Upper lobe of right lung (tissue), 1 donor: Measurements from ENCODE around the gene NPHP4. TPM values are rescaled to one million over a fixed set of nuclear protein-coding genes. Genes with fewer than 3 reads are reported as not detected.

Experiments used
- ATAC-seq: fragments of 200-7000 bp; cut with Tn5 transposase; one replicate; pipeline ENCODE4 v1.9.1; 2020; ENCODE audit warnings: mild to moderate bottlenecking, moderate library complexity
- DNase-seq: peaks from one replicate; pipeline ENCODE4 v3.0.0-alpha.2; 2020
- H3K27ac ChIP-seq: fragments of 200-600 bp; one replicate; pipeline ENCODE4 v1.8.0; 2022
- H3K27me3 ChIP-seq: fragments of 200-600 bp; one replicate; pipeline ENCODE4 v1.8.0; 2022; ENCODE audit warnings: mild to moderate bottlenecking
- H3K36me3 ChIP-seq: fragments of 200-600 bp; one replicate; pipeline ENCODE4 v1.8.0; 2022
- H3K4me1 ChIP-seq: fragments of 200-600 bp; one replicate; pipeline ENCODE4 v1.8.0; 2022
- H3K4me3 ChIP-seq: fragments of 200-600 bp; one replicate; pipeline ENCODE4 v1.8.0; 2022; ENCODE audit warnings: mild to moderate bottlenecking
- H3K9me3 ChIP-seq: fragments of 200-600 bp; one replicate; pipeline ENCODE4 v1.8.0; 2022
- intact Hi-C: fragments of 100-400 bp; cut with DNase I; formaldehyde crosslinking; loops from one replicate; pipeline ENCODE4 v1.11.0; 2022
- total RNA-seq: library from RNA; stranded (reverse); fragmentation: NEBNext Ultra II Directional; extraction: Animal tissue kit (Norgen Biotek cat#: 25700); gene quantifications from one replicate; pipeline ENCODE4 v1.2.1, GENCODE V29; 2021
- TF ChIP-seq, protein P1 (sequence below): fragments of 200-600 bp; IDR thresholded peaks from one replicate; pipeline ENCODE4 v1.8.0; 2022; ENCODE audit warnings: antibody characterized with exemption
- donor health status: DM: no; HTN: yes; CAD: no; lungs with severe emphysema.

The NPHP4 gene
- total RNA-seq, 1 donor from 2014 or later, result 14.6 TPM

DNA sequence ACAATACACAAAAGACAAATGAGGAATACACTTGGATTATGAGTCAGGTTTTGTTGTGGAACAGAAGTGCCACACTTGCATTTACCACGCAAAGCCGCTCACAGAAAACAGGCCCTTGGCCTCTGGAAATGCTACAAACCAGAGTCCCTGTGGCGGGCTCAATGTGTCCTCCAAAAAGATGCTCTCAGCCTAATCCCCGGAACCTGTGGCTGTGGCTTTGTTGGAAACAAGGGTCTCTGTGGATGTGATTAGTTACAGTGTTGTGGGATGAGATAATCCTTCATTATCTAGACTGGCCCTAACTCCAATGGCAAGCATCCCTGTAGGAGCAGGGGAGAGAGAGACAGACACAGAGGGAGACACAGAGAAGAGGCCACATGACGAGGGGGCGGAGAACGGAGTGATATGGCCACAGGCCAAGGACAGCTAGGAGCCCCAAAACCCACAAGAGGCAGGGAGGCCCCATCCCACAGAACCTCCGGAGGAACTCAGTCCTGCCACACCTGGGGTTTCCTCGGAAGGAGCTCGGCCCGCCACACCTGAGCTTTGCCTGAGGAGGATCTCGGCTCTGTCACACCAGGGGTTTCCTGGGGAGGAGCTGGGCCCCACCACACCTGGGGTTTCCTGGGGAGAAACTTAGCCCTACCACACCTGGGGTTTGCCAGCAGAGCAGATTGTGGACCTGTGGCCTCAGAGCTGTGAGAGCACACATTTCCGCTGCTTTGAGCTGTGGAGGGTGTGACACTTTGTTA, 55.4 kb downstream of the NPHP4 start:
- no peak for DNase-seq
- TF ChIP-seq, protein P1, sequence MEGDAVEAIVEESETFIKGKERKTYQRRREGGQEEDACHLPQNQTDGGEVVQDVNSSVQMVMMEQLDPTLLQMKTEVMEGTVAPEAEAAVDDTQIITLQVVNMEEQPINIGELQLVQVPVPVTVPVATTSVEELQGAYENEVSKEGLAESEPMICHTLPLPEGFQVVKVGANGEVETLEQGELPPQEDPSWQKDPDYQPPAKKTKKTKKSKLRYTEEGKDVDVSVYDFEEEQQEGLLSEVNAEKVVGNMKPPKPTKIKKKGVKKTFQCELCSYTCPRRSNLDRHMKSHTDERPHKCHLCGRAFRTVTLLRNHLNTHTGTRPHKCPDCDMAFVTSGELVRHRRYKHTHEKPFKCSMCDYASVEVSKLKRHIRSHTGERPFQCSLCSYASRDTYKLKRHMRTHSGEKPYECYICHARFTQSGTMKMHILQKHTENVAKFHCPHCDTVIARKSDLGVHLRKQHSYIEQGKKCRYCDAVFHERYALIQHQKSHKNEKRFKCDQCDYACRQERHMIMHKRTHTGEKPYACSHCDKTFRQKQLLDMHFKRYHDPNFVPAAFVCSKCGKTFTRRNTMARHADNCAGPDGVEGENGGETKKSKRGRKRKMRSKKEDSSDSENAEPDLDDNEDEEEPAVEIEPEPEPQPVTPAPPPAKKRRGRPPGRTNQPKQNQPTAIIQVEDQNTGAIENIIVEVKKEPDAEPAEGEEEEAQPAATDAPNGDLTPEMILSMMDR, result no peak
- intact Hi-C loops, result no loop called here
- peaks cover 3% of the 10 kb centered on the region for H3K4me1 ChIP-seq
- H3K36me3 ChIP-seq, result peaks cover 15% of the 10 kb centered on the region
- H3K4me3 ChIP-seq, result no peak overlapping the region
- H3K27ac ChIP-seq, result no peak overlapping the region
- ATAC-seq, result no peak
- no peaks in the 10 kb centered on the region for H3K27me3 ChIP-seq
- no peaks in the 10 kb centered on the region for H3K9me3 ChIP-seq

DNA sequence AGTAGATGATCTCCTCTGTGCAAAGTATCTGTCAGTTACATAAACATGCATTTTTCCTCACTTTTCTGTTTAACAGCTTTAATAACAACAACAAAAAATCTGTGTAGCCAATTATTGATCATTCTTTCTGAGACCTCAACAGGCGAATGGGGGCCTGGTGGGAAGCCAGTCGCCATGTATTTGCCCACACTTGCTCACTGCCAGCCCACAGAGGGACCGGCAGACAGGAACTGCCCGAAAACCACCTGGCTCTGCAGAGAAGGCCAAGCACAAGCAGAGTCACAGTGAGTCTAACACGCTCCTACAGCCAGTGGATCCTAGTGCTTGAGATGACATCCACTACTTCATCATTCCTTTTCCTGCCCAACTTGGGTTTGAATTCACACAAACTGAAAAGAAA, 56.1 kb downstream of the NPHP4 start:
- Histone ChIP-seq H3K36me3 (peaks cover 16% of the 10 kb centered on the region), H3K4me1 (peaks cover 3% of the 10 kb centered on the region), H3K27me3 (no peaks in the 10 kb centered on the region), H3K27ac (no peak overlapping the region), H3K4me3 (no peak overlapping the region), H3K9me3 (no peaks in the 10 kb centered on the region)
- ATAC-seq (no peak), DNase-seq (no peak)
- TF ChIP-seq, protein P1, result no peak
- intact Hi-C loops, result no loop called here

DNA sequence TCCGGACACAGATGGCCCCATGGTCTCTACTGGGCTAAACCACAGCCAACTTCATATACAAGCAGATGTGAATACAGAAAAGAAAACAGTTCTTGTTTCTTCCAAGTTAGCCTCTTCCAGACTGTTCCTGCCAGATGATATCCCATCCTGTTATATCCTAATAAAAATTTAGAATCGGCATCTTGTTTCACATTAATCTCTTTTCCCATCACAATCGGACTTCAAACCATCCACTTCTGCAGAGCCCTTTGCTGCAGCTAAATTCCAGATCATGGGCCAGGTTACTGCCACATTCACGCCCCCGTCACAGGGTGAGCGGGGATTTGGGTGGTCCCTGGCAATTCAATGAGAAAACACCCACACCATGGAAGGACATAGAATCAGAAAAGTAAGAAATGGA, 57.2 kb downstream of the NPHP4 start:
- no peaks in the 10 kb centered on the region for H3K9me3 ChIP-seq
- H3K27ac ChIP-seq, result no peak overlapping the region
- intact Hi-C loops, result no loop called here
- peaks cover 3% of the 10 kb centered on the region for H3K4me1 ChIP-seq
- peaks cover 16% of the 10 kb centered on the region for H3K36me3 ChIP-seq
- H3K4me3 ChIP-seq, result no peak overlapping the region
- TF ChIP-seq, protein P1, result no peak
- DNase-seq (peak; percentile 27), ATAC-seq (no peak)
- no peaks in the 10 kb centered on the region for H3K27me3 ChIP-seq

DNA sequence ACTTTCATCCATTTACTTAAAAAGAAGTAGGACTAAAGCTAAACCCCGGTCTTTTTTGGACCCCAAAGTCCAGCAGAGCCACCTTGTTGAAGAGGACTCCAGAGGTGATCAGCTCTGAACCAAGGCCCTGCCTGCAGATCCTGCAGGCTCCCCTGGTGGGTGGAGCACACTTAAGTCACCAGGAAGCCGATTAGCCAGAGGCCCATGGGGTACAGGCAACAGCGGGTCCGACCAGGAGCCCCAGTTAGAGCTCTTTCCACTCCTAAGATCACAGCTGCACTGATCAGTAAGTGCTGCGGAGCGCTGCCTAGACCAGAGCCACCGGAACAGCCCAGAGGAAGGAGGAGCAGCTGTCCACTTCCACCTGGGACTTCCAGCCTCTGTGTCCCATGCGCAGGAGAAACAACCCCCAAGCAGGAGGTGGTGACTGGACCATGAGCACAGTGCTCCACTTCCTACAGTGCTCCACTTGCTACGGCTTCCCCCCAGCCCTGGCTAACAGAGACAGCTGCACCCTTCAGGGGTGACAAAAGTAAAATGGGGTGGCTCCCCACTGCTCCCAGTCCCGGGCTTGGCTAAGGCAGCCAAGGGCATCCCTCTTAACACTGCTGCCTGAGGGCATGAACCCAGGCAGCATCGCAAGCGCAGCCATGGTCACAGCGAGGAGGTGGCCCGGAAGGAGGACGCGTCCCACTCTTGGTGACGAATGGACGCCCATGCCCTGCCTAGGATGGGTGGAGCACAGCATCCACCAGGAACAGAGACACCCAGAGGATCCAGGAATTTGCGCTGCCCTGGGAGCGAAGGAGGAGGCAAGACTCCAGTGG, 58.0 kb downstream of the NPHP4 start:
- peak; percentile 61 for DNase-seq
- Histone ChIP-seq H3K9me3 (no peaks in the 10 kb centered on the region), H3K36me3 (peaks cover 16% of the 10 kb centered on the region), H3K27ac (no peak overlapping the region), H3K27me3 (no peaks in the 10 kb centered on the region), H3K4me1 (peaks cover 3% of the 10 kb centered on the region), H3K4me3 (no peak overlapping the region)
- intact Hi-C loops, result no loop called here
- TF ChIP-seq, protein P1, result no peak
- no peak for ATAC-seq

DNA sequence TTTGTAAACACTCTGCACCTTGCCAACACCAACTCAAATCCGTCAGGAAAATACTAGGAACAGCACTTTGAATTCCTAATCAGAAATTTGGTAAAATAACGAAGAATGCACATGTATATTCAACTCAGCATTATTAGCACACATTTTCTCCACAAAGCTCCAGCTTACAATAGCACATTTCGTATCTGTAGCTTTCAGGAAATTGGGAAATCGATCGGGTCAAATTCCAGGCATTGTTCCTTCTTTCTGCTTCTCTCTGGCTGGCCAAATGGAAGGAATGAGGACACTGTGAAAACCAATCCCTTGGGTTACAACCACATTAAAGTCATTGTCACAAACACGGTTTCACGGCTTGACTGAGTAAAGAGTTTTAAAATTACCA, 58.6 kb downstream of the NPHP4 start:
- ATAC-seq (no peak), DNase-seq (no peak)
- TF ChIP-seq, protein P1, result no peak
- no peaks in the 10 kb centered on the region for H3K9me3 ChIP-seq
- no peak overlapping the region for H3K27ac ChIP-seq
- peaks cover 16% of the 10 kb centered on the region for H3K36me3 ChIP-seq
- intact Hi-C loops, result no loop called here
- no peaks in the 10 kb centered on the region for H3K27me3 ChIP-seq
- H3K4me3 ChIP-seq, result no peak overlapping the region
- peaks cover 3% of the 10 kb centered on the region for H3K4me1 ChIP-seq
